Measurements from ENCODE around the gene INSL3.
"Not testable (repeated sequence)": the region's sequence is repeated elsewhere in the genome, so short reads cannot be mapped to it uniquely, and the experiment has no call there.

The INSL3 gene

GRCh38 chr19:17812099-17812498 is 9.2 kb downstream of the INSL3 start:
- no peak for DNase-seq (ENCODE audit: low read depth)

GRCh38 chr19:17811681-17812080 is 9.6 kb downstream of the INSL3 start:
- DNase-seq (ENCODE audit: low read depth): no peak

- no peak for DNase-seq (ENCODE audit: low read depth)
Measured at GRCh38 chr19:17811103-17811502, 10.2 kb downstream of the INSL3 start.

- no peak for DNase-seq (ENCODE audit: low read depth)
Measured at GRCh38 chr19:17807731-17808316, 13.5 kb downstream of the INSL3 start.

GRCh38 chr19:17806945-17807344 is 14.4 kb downstream of the INSL3 start:
- no peak for DNase-seq (ENCODE audit: low read depth)

GRCh38 chr19:17805427-17805826 is 15.9 kb downstream of the INSL3 start:
- no peak for DNase-seq (ENCODE audit: low read depth)

- DNase-seq (ENCODE audit: low read depth): no peak
Measured at GRCh38 chr19:17803264-17803896, 17.9 kb downstream of the INSL3 start.

GRCh38 chr19:17802137-17802858 is 19.0 kb downstream of the INSL3 start:
- no peak for DNase-seq (ENCODE audit: low read depth)

- DNase-seq (ENCODE audit: low read depth): not testable (repeated sequence)
Measured at GRCh38 chr19:17798599-17798998, 22.7 kb downstream of the INSL3 start.

GRCh38 chr19:17797424-17798201 is 23.7 kb downstream of the INSL3 start:
- peak; percentile 91 for DNase-seq (ENCODE audit: low read depth)

GRCh38 chr19:17796838-17797423 is 24.4 kb downstream of the INSL3 start:
- DNase-seq (ENCODE audit: low read depth): no peak

GRCh38 chr19:17796013-17796837 is 25.1 kb downstream of the INSL3 start:
- no peak for DNase-seq (ENCODE audit: low read depth)

GRCh38 chr19:17795495-17795856 is 25.8 kb downstream of the INSL3 start:
- DNase-seq (ENCODE audit: low read depth): no peak

GRCh38 chr19:17794731-17795494 is 26.4 kb downstream of the INSL3 start, which contains the start of gene B3GNT3:
Gene B3GNT3, plus strand, starts transcription at chr19:17795138. Its CDS starts 12,670 bp downstream, at chr19:17807808.
- peak; percentile 65 for DNase-seq (ENCODE audit: low read depth)

GRCh38 chr19:17794412-17794730 is 26.9 kb downstream of the INSL3 start:
- DNase-seq (ENCODE audit: low read depth): no peak

GRCh38 chr19:17790059-17790780 is 31.1 kb downstream of the INSL3 start:
- no peak for DNase-seq (ENCODE audit: low read depth)

- no peak for DNase-seq (ENCODE audit: low read depth)
Measured at GRCh38 chr19:17788632-17789031, 32.7 kb downstream of the INSL3 start.

GRCh38 chr19:17787274-17787913 is 33.9 kb downstream of the INSL3 start:
- DNase-seq (ENCODE audit: low read depth): no peak

GRCh38 chr19:17784201-17785008 is 36.9 kb downstream of the INSL3 start:
- DNase-seq (ENCODE audit: low read depth): peak; percentile 71

Measured in ELR (cell line).